ENCODE data around the gene PRICKLE4. TPM values are rescaled to one million over a fixed set of nuclear protein-coding genes. Genes with fewer than 3 reads are reported as not detected.

The PRICKLE4 gene
- total and polyA plus RNA-seq, 2 of the 8 experiments (the other 6 are each of a cell fraction or from before 2014, with no cell fraction given), result 0.32 to 1.4 TPM

GRCh38 chr6:41748542-41748941 is 32.0 kb upstream of the PRICKLE4 start:
- Histone ChIP-seq H2BK12ac (ENCODE audit: low read depth, low read length) (no peak overlapping the region), H4K20me1 (replicated peaks in 1 of 2; ENCODE audit: control insufficient read depth in 1 of 2, insufficient read depth in 2 of 2, low read length in 2 of 2) (no peaks in the 10 kb centered on the region), H2AFZ (ENCODE audit: low read length) (no peak overlapping the region), H2AK5ac (ENCODE audit: low read depth, low read length) (no peak overlapping the region), H3K4ac (replicated peaks; ENCODE audit: insufficient read length, low read depth, low read length) (no peak overlapping the region), H3K36me3 (ENCODE audit: control insufficient read depth in 2 of 4, insufficient read depth in 4 of 4, low read length in 3 of 4) (no peaks in the 10 kb centered on the region), H3K79me2 (ENCODE audit: control insufficient read depth in 1 of 2, insufficient read depth in 2 of 2, low read length in 2 of 2) (no peaks in the 10 kb centered on the region), H3K27ac (ENCODE audit: low read depth, low read length) (no peak overlapping the region), H3K14ac (ENCODE audit: insufficient read length) (no peak overlapping the region), H2BK5ac (ENCODE audit: low read depth, low read length) (no peak overlapping the region), H2BK20ac (ENCODE audit: low read length) (no peak overlapping the region), H3K23me2 (ENCODE audit: low read depth, low read length) (no peaks in the 10 kb centered on the region), H3K79me1 (ENCODE audit: low read depth, low read length) (no peaks in the 10 kb centered on the region), H3K9ac (replicated peaks in 1 of 4; ENCODE audit: extremely low read depth in 1 of 4, low read depth in 3 of 4, low read length in 3 of 4) (no peak overlapping the region), H4K91ac (replicated peaks; ENCODE audit: insufficient read length, low read length) (no peak overlapping the region), H3K4me2 (ENCODE audit: insufficient read depth in 1 of 2, low read depth in 2 of 2, low read length in 2 of 2) (no peak overlapping the region), H2BK15ac (ENCODE audit: low read length) (no peak overlapping the region), H3K27me3 (replicated peaks in 1 of 4; ENCODE audit: control insufficient read depth in 3 of 4, extremely low read depth in 1 of 4, insufficient read depth in 3 of 4, low read length in 3 of 4) (no peaks in the 10 kb centered on the region), H3K18ac (ENCODE audit: extremely low read depth, low read length) (no peak overlapping the region), H3K23ac (ENCODE audit: insufficient read length) (no peak overlapping the region), H4K8ac (ENCODE audit: extremely low read depth, insufficient read depth, low read length) (no peak overlapping the region), H3K4me3 (ENCODE audit: extremely low read depth in 1 of 4, insufficient read depth in 2 of 4, low read depth in 3 of 4, low read length in 4 of 4) (no peak overlapping the region), H2BK120ac (replicated peaks; ENCODE audit: low read depth, low read length) (no peak overlapping the region), H4K5ac (ENCODE audit: insufficient read length, low read depth, low read length) (no peak overlapping the region), H3K4me1 (replicated peaks in 1 of 4; ENCODE audit: control insufficient read depth in 3 of 4, insufficient read depth in 4 of 4, low read length in 3 of 4) (peaks cover 0 to 3% (median 0%) of the 10 kb centered on the region in 4 experiments; a peak in 2 of 7 replicates), H3K56ac (replicated peaks; ENCODE audit: insufficient read length, low read depth, low read length) (no peak overlapping the region), H3K9me3 (ENCODE audit: insufficient read depth in 2 of 2, low read depth in 1 of 2, low read length in 1 of 2) (no peaks in the 10 kb centered on the region)
- DNase-seq (ENCODE audit: low read depth in 1 of 2, low spot score in 2 of 2) (no peak), FAIRE-seq (no peak)
- ChIA-PET CTCF (ENCODE audit: partially characterized antibody) (interaction anchor here (0.9 to 4.4 kb wide), 7 partner anchors 11 to 381 kb away, joined by 3 to 21 read pairs (median 8); no protein-coding TSS in a partner anchor), POLR2A (ENCODE audit: partially characterized antibody) (no interaction called here)
- WGBS, 2 experiments (ENCODE audit: extremely low coverage in 1 of 2, insufficient coverage in 1 of 2, insufficient read length in 1 of 2, insufficient replicate concordance in 2 of 2, low coverage in 1 of 2, low lambda C conversion rate in 2 of 2, missing lambda C conversion rate in 1 of 2), result 97% methylated on average over 3 of the region's 3 CpGs; no CpG with 5 or more reads in 1 of the 2 experiments
- TF ChIP-seq CBX8 (IDR thresholded peaks at IDR 0.05; ENCODE audit: borderline replicate concordance, low read depth, low read length), result no peak
- TF ChIP-seq BACH1 (IDR thresholded peaks at IDR 0.05; ENCODE audit: low read length), result no peak
- TF ChIP-seq JUND (IDR thresholded peaks at IDR 0.05; ENCODE audit: low read length), result no peak
- TF ChIP-seq HDAC2 (IDR thresholded peaks at IDR 0.05; ENCODE audit: borderline replicate concordance in 1 of 2, low read depth in 2 of 2, low read length in 2 of 2), result no peak
- TF ChIP-seq BCL11A (IDR thresholded peaks at IDR 0.05; ENCODE audit: low read depth in 2 of 2, low read length in 2 of 2), result no peak
- TF ChIP-seq SIRT6 (IDR thresholded peaks at IDR 0.05; ENCODE audit: low read length), result no peak
- no peak for TF ChIP-seq NANOG (IDR thresholded peaks at IDR 0.05; ENCODE audit: insufficient read depth, low read depth, low read length, poor library complexity, severe bottlenecking)
- no peak for TF ChIP-seq CTCF (IDR thresholded peaks at IDR 0.05; ENCODE audit: control extremely low read depth in 1 of 3, insufficient read depth in 1 of 3, low read depth in 1 of 3, low read length in 3 of 3)
- TF ChIP-seq RXRA (IDR thresholded peaks at IDR 0.05; ENCODE audit: insufficient read depth, low read depth, low read length), result no peak
